ENCODE measurements around the gene SIGLEC11.
"Not testable (repeated sequence)": the region's sequence is repeated elsewhere in the genome, so short reads cannot be mapped to it uniquely, and the experiment has no call there.

SIGLEC11 gene

GRCh38 chr19:49949742-49950589 lies 11.0 kb downstream of the SIGLEC11 start:
- no peak for DNase-seq

GRCh38 chr19:49946415-49946814 lies 14.6 kb downstream of the SIGLEC11 start:
- DNase-seq: no peak

GRCh38 chr19:49944567-49944966 lies 16.4 kb downstream of the SIGLEC11 start:
- DNase-seq: not testable (repeated sequence)

GRCh38 chr19:49940482-49940791 lies 20.5 kb downstream of the SIGLEC11 start:
- DNase-seq: no peak

- DNase-seq: no peak
Measured at GRCh38 chr19:49939721-49940481, 21.1 kb downstream of the SIGLEC11 start.

- no peak for DNase-seq
Measured at GRCh38 chr19:49938662-49939061, 22.3 kb downstream of the SIGLEC11 start.

GRCh38 chr19:49937750-49938381 lies 23.1 kb downstream of the SIGLEC11 start:
- peak; percentile 62 to 72 (median 68) for DNase-seq

GRCh38 chr19:49936549-49936948 lies 24.4 kb downstream of the SIGLEC11 start:
- no peak for DNase-seq

GRCh38 chr19:49933643-49934042 lies 27.3 kb downstream of the SIGLEC11 start:
- DNase-seq: no peak

GRCh38 chr19:49932731-49933131 lies 28.2 kb downstream of the SIGLEC11 start:
- peak in 2 of 4 experiments; percentile 9 to 29 for DNase-seq

GRCh38 chr19:49932041-49932451 lies 28.9 kb downstream of the SIGLEC11 start:
- DNase-seq: no peak

GRCh38 chr19:49931293-49932040 lies 29.5 kb downstream of the SIGLEC11 start:
- DNase-seq: no peak

GRCh38 chr19:49930483-49931011 lies 30.4 kb downstream of the SIGLEC11 start:
- no peak for DNase-seq

GRCh38 chr19:49929611-49930482 lies 31.1 kb downstream of the SIGLEC11 start:
- DNase-seq: peak; percentile 92 to 96 (median 94)

- peak; percentile 91 to 96 (median 92) for DNase-seq
Measured at GRCh38 chr19:49929121-49929610, 31.8 kb downstream of the SIGLEC11 start, which contains the start of the genes ATF5 and NUP62. Gene ATF5, plus strand, starts transcription at chr19:49929205. Its CDS starts 1,646 bp downstream, at chr19:49930851. Gene NUP62, minus strand, starts transcription at chr19:49929504. Its CDS starts 19,697 bp downstream, at chr19:49909807.

- DNase-seq: no peak
Measured at GRCh38 chr19:49927526-49928264, 33.3 kb downstream of the SIGLEC11 start.

- no peak for DNase-seq
Measured at GRCh38 chr19:49926515-49926914, 34.5 kb downstream of the SIGLEC11 start.

- DNase-seq: no peak
Measured at GRCh38 chr19:49925486-49925885, 35.5 kb downstream of the SIGLEC11 start.

- DNase-seq: not testable (repeated sequence)
Measured at GRCh38 chr19:49924881-49925210, 36.1 kb downstream of the SIGLEC11 start.
